ENCODE data around the gene ZNF786.

DNA sequence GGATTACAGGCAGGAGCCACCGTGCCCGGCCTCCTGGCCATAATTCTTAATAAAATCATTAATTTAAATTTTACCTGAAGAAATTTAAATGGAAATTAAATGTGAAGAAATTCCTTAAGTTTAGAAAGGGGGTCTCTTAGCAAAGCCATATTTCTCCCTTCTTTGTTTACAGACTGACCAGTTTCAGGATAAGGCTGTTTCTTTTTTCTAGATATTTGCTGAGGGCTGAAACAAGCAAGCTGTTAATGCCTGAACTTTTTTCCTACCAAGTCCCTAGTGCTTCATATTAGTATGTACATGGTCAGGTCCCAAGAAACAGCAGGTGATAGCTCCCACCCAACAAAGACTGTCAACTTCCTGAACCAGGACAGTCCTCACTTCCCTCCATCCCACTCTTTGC lies 44.1 kb downstream of the ZNF786 start:
- no peak for TF ChIP-seq POLR2AphosphoS5 (IDR thresholded peaks at IDR 0.05; ENCODE audit: low read depth, low read length)
- TF ChIP-seq, protein P1, sequence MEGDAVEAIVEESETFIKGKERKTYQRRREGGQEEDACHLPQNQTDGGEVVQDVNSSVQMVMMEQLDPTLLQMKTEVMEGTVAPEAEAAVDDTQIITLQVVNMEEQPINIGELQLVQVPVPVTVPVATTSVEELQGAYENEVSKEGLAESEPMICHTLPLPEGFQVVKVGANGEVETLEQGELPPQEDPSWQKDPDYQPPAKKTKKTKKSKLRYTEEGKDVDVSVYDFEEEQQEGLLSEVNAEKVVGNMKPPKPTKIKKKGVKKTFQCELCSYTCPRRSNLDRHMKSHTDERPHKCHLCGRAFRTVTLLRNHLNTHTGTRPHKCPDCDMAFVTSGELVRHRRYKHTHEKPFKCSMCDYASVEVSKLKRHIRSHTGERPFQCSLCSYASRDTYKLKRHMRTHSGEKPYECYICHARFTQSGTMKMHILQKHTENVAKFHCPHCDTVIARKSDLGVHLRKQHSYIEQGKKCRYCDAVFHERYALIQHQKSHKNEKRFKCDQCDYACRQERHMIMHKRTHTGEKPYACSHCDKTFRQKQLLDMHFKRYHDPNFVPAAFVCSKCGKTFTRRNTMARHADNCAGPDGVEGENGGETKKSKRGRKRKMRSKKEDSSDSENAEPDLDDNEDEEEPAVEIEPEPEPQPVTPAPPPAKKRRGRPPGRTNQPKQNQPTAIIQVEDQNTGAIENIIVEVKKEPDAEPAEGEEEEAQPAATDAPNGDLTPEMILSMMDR (IDR thresholded peaks at IDR 0.05) = no peak
